ENCODE results near the gene BAZ1B.
A peak's percentile ranks its signal among the peaks of the same experiment; 100 is the strongest.

The BAZ1B gene

DNA sequence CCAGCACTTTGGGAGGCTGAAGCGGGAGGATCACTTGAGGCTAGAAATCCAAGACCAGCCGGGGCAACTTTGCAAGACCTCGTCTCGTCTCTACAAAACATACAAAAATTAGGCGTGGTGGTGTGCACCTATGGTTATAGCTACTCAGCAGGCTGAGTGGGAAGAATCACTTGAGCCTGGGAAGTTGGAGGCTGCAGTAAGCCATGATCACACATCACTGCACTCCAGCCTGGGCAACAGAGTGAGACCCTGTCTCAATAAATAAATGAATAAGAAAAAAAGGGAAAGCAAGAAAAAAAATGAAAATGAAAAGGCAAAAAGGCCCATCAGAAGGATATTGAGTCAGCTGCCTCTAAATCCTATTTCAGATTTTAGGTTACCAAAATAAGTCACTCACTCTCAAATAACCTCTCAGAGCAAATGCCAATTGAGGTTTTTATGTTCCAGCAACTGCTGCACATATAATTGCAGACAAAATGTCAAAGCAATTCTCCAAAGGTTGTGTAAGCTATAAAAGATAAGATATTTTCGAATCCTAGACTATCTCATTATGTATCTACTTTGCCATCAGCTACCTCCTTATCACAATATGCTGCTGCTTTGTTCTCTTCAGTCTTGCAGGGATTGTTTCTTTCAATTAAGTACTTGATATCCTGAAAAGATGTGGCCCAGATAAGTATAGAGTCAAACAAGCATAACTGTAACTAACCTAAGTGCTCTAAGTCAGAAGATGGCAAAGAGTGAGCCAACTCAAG lies 4.7 kb downstream of the BAZ1B start:
- H3F3A ChIP-seq (ENCODE audit: control insufficient read depth, insufficient read depth), result peaks cover 10% of the 10 kb centered on the region
- H3K27ac ChIP-seq (ENCODE audit: low read depth, low read length), result no peak overlapping the region
- peaks cover 91% of the 10 kb centered on the region for H3K36me3 ChIP-seq (ENCODE audit: control insufficient read depth, low read length)
- H3K9me2 ChIP-seq (replicated peaks; ENCODE audit: control insufficient read depth, low read length), result no peaks in the 10 kb centered on the region
- H3K4me1 ChIP-seq (ENCODE audit: control insufficient read depth, low read length), result peaks cover 47% of the 10 kb centered on the region
- H3K9me3 ChIP-seq (ENCODE audit: control insufficient read depth, insufficient read depth, low read length), result no peaks in the 10 kb centered on the region
- H3K4me3 ChIP-seq (ENCODE audit: low read length), result no peak overlapping the region
- H4K20me1 ChIP-seq (ENCODE audit: control insufficient read depth, insufficient read depth, low read depth, low read length), result peaks cover 63% of the 10 kb centered on the region
- H3K79me2 ChIP-seq (ENCODE audit: control insufficient read depth, low read length), result peaks cover 97% of the 10 kb centered on the region
- H3K4me2 ChIP-seq (ENCODE audit: low read length), result peak overlapping the region; percentile 1; the same call in 1 of the 2 replicates
- no peaks in the 10 kb centered on the region for H3K27me3 ChIP-seq (ENCODE audit: control insufficient read depth, low read length)
- TF ChIP-seq EZH2phosphoT487 (IDR thresholded peaks at IDR 0.05; ENCODE audit: borderline replicate concordance, low read length), result no peak
- TF ChIP-seq, protein P1, sequence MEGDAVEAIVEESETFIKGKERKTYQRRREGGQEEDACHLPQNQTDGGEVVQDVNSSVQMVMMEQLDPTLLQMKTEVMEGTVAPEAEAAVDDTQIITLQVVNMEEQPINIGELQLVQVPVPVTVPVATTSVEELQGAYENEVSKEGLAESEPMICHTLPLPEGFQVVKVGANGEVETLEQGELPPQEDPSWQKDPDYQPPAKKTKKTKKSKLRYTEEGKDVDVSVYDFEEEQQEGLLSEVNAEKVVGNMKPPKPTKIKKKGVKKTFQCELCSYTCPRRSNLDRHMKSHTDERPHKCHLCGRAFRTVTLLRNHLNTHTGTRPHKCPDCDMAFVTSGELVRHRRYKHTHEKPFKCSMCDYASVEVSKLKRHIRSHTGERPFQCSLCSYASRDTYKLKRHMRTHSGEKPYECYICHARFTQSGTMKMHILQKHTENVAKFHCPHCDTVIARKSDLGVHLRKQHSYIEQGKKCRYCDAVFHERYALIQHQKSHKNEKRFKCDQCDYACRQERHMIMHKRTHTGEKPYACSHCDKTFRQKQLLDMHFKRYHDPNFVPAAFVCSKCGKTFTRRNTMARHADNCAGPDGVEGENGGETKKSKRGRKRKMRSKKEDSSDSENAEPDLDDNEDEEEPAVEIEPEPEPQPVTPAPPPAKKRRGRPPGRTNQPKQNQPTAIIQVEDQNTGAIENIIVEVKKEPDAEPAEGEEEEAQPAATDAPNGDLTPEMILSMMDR (IDR thresholded peaks at IDR 0.05; ENCODE audit: low read depth, low read length, poor library complexity, severe bottlenecking), result no peak

DNA sequence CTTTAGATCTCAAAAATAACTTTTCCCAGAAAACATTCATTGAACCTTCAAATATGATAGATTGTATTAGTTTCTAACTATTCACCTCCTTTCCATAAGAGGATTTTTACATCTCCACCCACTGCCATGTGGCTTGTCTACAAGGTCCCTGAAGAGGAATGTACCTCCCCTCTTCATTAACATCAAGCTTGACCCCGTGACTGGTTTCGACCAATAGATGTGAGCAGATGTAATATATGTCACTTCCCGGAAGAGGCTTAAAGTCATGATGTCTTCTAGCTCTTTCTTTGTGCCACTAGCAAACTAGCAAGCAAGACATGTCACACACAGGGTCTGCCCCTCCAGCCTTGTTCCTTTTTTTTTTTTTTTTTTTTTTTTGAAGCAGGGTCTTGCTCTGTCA lies 6.9 kb downstream of the BAZ1B start:
- H3K27me3 ChIP-seq (ENCODE audit: control insufficient read depth, low read length), result no peaks in the 10 kb centered on the region
- peaks cover 100% of the 10 kb centered on the region for H3K79me2 ChIP-seq (ENCODE audit: control insufficient read depth, low read length)
- H3K4me1 ChIP-seq (ENCODE audit: control insufficient read depth, low read length), result peaks cover 44% of the 10 kb centered on the region
- peaks cover 63% of the 10 kb centered on the region for H4K20me1 ChIP-seq (ENCODE audit: control insufficient read depth, insufficient read depth, low read depth, low read length)
- H3K4me2 ChIP-seq (ENCODE audit: low read length), result no peak overlapping the region; the same call in 1 of the 2 replicates
- no peak overlapping the region for H3K27ac ChIP-seq (ENCODE audit: low read depth, low read length)
- TF ChIP-seq EZH2phosphoT487 (IDR thresholded peaks at IDR 0.05; ENCODE audit: borderline replicate concordance, low read length), result no peak
- TF ChIP-seq, protein P1 (IDR thresholded peaks at IDR 0.05; ENCODE audit: low read depth, low read length, poor library complexity, severe bottlenecking), result no peak
- H3F3A ChIP-seq (ENCODE audit: control insufficient read depth, insufficient read depth), result peaks cover 14% of the 10 kb centered on the region
- H3K4me3 ChIP-seq (ENCODE audit: low read length), result no peak overlapping the region
- peaks cover 98% of the 10 kb centered on the region for H3K36me3 ChIP-seq (ENCODE audit: control insufficient read depth, low read length)
- no peaks in the 10 kb centered on the region for H3K9me2 ChIP-seq (replicated peaks; ENCODE audit: control insufficient read depth, low read length)
- H3K9me3 ChIP-seq (ENCODE audit: control insufficient read depth, insufficient read depth, low read length), result no peaks in the 10 kb centered on the region

DNA sequence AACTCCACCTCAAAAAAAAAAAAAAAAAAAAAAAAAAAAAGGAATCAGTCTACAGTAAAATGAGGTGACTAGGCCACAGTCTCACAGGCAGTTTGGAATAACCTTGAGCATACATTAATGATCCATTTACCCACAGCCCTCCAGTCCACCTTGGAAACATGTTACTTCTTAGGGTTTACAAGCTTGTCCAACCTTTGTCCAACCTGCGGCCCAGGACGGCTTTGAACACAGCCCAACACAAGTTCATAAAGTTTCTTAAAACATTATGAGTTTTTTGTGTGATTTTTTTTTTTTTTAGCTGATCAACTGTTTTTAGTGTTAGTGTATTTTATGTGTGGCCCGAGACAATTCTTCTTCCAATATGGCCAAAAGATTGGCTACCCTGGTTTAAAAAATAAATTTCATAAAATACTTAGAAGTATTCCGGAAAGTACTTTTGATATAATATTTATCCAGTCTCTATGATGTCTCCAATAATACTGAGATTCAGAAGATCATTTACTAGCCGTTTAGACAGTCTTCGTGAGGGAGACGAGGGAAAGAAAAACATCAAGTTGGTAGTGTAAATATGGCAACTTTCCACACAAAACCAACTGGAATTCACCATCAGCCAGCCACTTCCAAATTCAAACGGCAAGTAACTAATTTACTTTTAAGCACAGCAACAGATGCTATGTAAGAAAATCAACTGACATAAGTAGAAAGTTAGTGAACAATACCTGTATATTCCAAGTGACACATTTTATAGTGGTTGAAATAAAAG lies 9.9 kb downstream of the BAZ1B start:
- Histone ChIP-seq H3K27ac (ENCODE audit: low read depth, low read length) (no peak overlapping the region), H3F3A (ENCODE audit: control insufficient read depth, insufficient read depth) (peaks cover 14% of the 10 kb centered on the region), H3K4me3 (ENCODE audit: low read length) (no peak overlapping the region), H3K36me3 (ENCODE audit: control insufficient read depth, low read length) (peaks cover 96% of the 10 kb centered on the region), H3K4me2 (ENCODE audit: low read length) (no peak overlapping the region), H3K79me2 (ENCODE audit: control insufficient read depth, low read length) (peaks cover 99% of the 10 kb centered on the region), H3K9me2 (replicated peaks; ENCODE audit: control insufficient read depth, low read length) (no peaks in the 10 kb centered on the region), H4K20me1 (ENCODE audit: control insufficient read depth, insufficient read depth, low read depth, low read length) (peaks cover 42% of the 10 kb centered on the region), H3K4me1 (ENCODE audit: control insufficient read depth, low read length) (peaks cover 17% of the 10 kb centered on the region), H3K27me3 (ENCODE audit: control insufficient read depth, low read length) (no peaks in the 10 kb centered on the region), H3K9me3 (ENCODE audit: control insufficient read depth, insufficient read depth, low read length) (no peaks in the 10 kb centered on the region)
- no peak for TF ChIP-seq EZH2phosphoT487 (IDR thresholded peaks at IDR 0.05; ENCODE audit: borderline replicate concordance, low read length)

DNA sequence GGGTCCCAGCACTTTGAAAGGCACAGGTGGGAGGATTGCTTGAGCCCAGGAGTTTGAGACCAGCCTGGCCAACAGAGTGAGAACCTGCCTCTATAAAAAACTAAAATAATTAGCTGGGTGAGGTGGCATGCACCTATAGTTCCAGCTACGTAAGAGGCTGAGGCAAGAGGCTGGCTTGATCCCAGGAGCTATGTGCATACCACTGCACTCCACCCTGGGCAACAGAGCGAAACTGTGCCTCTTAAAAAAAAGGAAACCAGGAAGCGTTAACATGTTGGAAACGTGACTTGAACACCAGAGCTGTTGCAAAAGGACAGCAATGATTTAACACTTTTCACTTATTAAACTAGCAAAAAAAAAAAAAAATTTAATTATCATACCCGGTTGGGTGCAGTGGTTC lies 12.6 kb downstream of the BAZ1B start:
- no peaks in the 10 kb centered on the region for H3K9me3 ChIP-seq (ENCODE audit: control insufficient read depth, insufficient read depth, low read length)
- TF ChIP-seq, protein P1 (IDR thresholded peaks at IDR 0.05; ENCODE audit: low read depth, low read length, poor library complexity, severe bottlenecking), result no peak
- TF ChIP-seq EZH2phosphoT487 (IDR thresholded peaks at IDR 0.05; ENCODE audit: borderline replicate concordance, low read length), result no peak
- no peak overlapping the region for H3K27ac ChIP-seq (ENCODE audit: low read depth, low read length)
- no peaks in the 10 kb centered on the region for H3K4me1 ChIP-seq (ENCODE audit: control insufficient read depth, low read length)
- H3K4me3 ChIP-seq (ENCODE audit: low read length), result no peak overlapping the region
- H3K79me2 ChIP-seq (ENCODE audit: control insufficient read depth, low read length), result peaks cover 96% of the 10 kb centered on the region
- peaks cover 95% of the 10 kb centered on the region for H3K36me3 ChIP-seq (ENCODE audit: control insufficient read depth, low read length)
- peaks cover 36% of the 10 kb centered on the region for H4K20me1 ChIP-seq (ENCODE audit: control insufficient read depth, insufficient read depth, low read depth, low read length)
- no peak overlapping the region for H3K4me2 ChIP-seq (ENCODE audit: low read length)
- H3K9me2 ChIP-seq (replicated peaks; ENCODE audit: control insufficient read depth, low read length), result no peaks in the 10 kb centered on the region
- H3K27me3 ChIP-seq (ENCODE audit: control insufficient read depth, low read length), result no peaks in the 10 kb centered on the region
- peaks cover 14% of the 10 kb centered on the region for H3F3A ChIP-seq (ENCODE audit: control insufficient read depth, insufficient read depth)
